ENCODE measurements around the gene PACRG.

PACRG gene

GRCh38 chr6:163066200-163066599, 338.4 kb downstream of the PACRG start:
- no peak for DNase-seq (ENCODE audit: low read depth in 2 of 2, low spot score in 1 of 2)

- DNase-seq (ENCODE audit: low read depth in 2 of 2, low spot score in 1 of 2) = no peak
Observed at GRCh38 chr6:163077134-163077533, 349.4 kb downstream of the PACRG start.

- DNase-seq (ENCODE audit: low read depth in 2 of 2, low spot score in 1 of 2) = no peak
Observed at GRCh38 chr6:163078712-163079111, 350.9 kb downstream of the PACRG start.

GRCh38 chr6:163080228-163080627, 352.5 kb downstream of the PACRG start:
- DNase-seq (ENCODE audit: low read depth in 2 of 2, low spot score in 1 of 2) = no peak

GRCh38 chr6:163083141-163083540, 355.4 kb downstream of the PACRG start:
- DNase-seq (ENCODE audit: low read depth in 2 of 2, low spot score in 1 of 2) = no peak

GRCh38 chr6:163085426-163085825, 357.7 kb downstream of the PACRG start:
- DNase-seq (ENCODE audit: low read depth in 2 of 2, low spot score in 1 of 2) = no peak

GRCh38 chr6:163085861-163086623, 358.3 kb downstream of the PACRG start:
- no peak for DNase-seq (ENCODE audit: low read depth in 2 of 2, low spot score in 1 of 2)

- DNase-seq (ENCODE audit: low read depth in 2 of 2, low spot score in 1 of 2) = no peak
Observed at GRCh38 chr6:163086624-163086920, 358.8 kb downstream of the PACRG start.

- no peak for DNase-seq (ENCODE audit: low read depth in 2 of 2, low spot score in 1 of 2)
Observed at GRCh38 chr6:163087981-163088380, 360.2 kb downstream of the PACRG start.

- no peak for DNase-seq (ENCODE audit: low read depth in 2 of 2, low spot score in 1 of 2)
Observed at GRCh38 chr6:163092876-163093275, 365.1 kb downstream of the PACRG start.

GRCh38 chr6:163094881-163095280, 367.1 kb downstream of the PACRG start:
- no peak for DNase-seq (ENCODE audit: low read depth in 2 of 2, low spot score in 1 of 2)

- DNase-seq (ENCODE audit: low read depth in 2 of 2, low spot score in 1 of 2) = no peak
Observed at GRCh38 chr6:163095401-163095800, 367.6 kb downstream of the PACRG start.

- no peak for DNase-seq (ENCODE audit: low read depth in 2 of 2, low spot score in 1 of 2)
Observed at GRCh38 chr6:163098827-163099479, 371.2 kb downstream of the PACRG start.

GRCh38 chr6:163099621-163100171, 371.9 kb downstream of the PACRG start:
- DNase-seq (ENCODE audit: low read depth in 2 of 2, low spot score in 1 of 2) = no peak

GRCh38 chr6:163100259-163100658, 372.5 kb downstream of the PACRG start:
- no peak for DNase-seq (ENCODE audit: low read depth in 2 of 2, low spot score in 1 of 2)

GRCh38 chr6:163113358-163113962, 385.7 kb downstream of the PACRG start:
- no peak for DNase-seq (ENCODE audit: low read depth in 2 of 2, low spot score in 1 of 2)

GRCh38 chr6:163118941-163119340, 391.2 kb downstream of the PACRG start:
- DNase-seq (ENCODE audit: low read depth in 2 of 2, low spot score in 1 of 2) = no peak

GRCh38 chr6:163120223-163120622, 392.4 kb downstream of the PACRG start:
- DNase-seq (ENCODE audit: low read depth in 2 of 2, low spot score in 1 of 2) = no peak

GRCh38 chr6:163121270-163121669, 393.5 kb downstream of the PACRG start:
- DNase-seq (ENCODE audit: low read depth in 2 of 2, low spot score in 1 of 2) = no peak

- no peak for DNase-seq (ENCODE audit: low read depth in 2 of 2, low spot score in 1 of 2)
Observed at GRCh38 chr6:163122365-163122764, 394.6 kb downstream of the PACRG start.

- DNase-seq (ENCODE audit: low read depth in 2 of 2, low spot score in 1 of 2) = no peak
Observed at GRCh38 chr6:163123098-163123497, 395.3 kb downstream of the PACRG start.

- no peak for DNase-seq (ENCODE audit: low read depth in 2 of 2, low spot score in 1 of 2)
Observed at GRCh38 chr6:163126741-163127140, 399.0 kb downstream of the PACRG start.

Data from stimulated activated CD8-positive, alpha-beta memory T cell treated with anti-CD3 and anti-CD28 coated beads, Interleukin-4, amount 100 ng/mL, for 4 hours (primary cell).